ENCODE measurements around the gene RAB24.

RAB24 gene

DNA sequence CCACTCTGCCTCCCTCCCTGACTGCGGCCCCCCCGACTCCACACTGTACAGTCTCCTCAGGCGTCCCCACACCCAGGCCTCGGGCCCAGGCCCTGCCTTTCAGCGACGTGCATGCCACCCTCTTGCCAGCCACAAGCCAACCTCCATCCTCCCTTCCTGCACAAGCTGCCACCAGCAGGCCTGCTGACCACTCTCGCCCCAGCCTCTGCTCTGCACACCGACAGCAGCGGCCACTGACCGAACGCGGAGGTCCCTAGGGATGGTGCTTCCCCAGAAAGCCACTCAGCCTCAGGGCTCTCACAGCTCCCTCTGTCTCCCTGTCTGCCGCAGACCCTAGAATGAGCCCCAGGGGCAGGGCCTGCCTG lies 29.4 kb upstream of the RAB24 start:
- no peak for DNase-seq

DNA sequence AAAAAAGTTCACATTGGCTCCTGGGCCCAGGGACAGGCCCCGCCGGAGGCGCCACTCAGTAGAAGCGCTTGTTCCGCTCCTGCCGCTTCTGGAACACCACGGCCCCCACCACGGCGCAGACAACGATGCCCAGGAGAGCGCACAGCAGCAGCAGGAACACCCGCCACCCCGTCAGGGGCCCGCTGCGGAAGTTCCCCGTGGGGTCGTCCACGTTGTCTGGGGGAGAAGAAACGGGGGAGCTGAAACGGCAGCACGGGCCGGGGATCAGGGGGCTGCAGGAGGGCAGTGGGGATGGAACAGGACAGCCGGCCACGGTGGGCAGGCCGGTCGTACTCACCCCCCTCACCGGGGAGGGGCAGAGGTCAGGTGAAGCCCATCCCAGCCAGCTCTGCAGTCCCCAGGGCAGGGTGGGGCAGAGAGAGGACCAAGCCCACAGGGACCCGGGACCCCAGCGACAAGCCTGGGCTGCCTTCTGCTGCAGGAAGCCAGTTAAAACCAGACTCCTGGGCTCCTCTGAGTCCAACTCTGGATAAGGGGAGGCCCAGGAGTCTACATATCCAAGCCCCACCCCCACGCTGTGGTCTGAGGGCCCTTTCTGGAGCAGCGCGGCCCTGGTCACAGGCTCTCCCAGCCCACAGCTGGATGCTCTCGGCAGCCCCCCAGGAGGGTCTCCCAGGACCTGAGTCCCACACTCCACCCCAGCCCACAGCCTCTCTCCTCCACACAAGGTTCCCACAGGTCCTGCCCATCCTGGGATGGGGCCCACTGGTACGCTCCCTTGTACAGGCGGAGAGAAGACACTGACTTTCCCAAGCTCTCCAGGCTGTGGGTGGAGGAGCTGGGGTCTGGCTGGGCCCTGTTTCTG lies 28.7 kb upstream of the RAB24 start:
- DNase-seq: no peak

DNA sequence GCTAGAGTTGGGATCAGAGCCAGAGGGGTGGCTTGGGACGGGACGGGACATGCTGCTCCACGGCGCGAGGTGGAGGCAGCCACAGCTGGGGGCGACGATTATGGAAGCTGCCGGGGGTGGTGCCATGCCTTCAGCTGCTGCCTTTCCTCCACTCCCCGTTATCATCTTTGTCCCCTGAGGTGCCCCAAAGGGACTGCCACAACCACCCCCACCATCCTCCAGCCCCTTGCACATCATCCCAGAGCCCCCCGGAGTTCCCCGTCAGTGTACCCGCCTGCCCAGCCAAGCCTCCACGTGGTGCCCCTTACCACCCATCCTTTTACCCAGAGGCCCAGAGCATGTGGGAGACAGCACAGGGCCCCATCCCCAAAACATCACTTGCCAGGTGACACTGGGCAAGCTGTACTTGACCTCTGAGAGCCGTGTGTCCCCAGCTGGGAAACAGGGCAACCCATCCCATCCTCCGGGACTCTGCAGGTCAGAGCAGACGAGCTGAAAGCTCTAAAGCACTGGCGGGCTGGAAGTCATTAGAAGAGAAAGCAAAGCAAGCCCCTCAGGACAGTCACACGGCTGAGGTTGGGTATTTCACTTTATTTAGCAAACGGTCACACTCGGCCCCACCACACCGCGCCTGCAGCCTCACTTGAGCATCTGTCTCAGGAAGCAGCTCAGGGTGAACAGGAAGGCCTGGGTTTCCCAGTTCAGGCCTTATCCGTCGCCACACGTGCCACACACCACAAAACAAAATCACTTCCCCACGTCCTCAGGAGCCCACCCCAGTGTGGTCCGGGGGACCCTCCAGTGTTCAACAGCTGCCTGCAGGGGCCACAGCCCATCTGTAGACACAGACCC lies 27.7 kb upstream of the RAB24 start:
- DNase-seq: no peak

DNA sequence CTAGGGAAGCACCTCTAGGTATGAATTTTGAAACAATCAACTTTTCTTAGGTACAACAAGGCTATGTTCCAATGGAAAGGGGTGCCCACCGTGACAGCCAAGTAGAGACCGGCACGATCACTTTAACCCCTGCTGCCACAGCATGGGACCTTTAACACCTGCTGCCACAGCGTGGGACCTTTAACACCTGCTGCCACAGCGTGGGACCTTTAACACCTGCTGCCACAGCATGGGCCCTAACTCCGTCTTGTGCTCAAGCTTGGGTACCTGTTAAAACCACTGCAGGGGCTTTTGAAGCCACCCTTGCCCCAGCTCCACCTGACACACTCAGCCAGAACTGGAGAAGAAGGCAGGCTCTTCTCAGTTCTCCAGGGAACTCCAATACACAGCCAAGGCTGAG lies 26.4 kb upstream of the RAB24 start:
- DNase-seq: no peak

DNA sequence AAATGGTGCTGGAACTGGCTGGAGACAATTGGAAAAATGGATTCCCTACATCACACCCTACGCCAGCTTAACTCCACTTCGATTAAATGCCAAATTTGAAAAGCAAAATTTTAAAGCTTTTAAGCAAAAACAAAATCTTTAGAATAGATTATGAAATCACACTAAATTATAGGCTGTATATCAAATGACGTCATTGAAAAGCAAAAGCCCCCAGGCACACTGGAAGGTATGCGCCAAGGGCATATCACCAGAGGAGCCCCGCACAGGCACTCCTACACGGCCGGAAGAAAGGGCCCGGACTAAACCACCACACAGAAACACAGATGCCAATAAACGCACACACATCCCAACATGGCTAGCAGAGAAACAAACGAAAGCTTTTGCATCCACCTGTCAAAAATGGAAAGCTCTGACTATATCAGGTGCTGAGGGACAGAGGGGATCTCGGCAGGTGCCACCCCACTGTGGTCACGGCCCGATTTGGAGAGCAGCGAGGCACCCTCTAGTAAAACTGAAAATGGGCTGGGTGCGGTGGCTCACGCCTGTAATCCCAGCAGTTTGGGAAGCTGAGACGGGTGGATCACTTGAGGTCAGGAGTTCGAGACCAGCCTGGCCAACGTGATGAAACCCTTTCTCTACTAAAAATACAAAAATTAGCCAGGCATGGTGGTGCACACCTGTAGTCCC lies 25.2 kb upstream of the RAB24 start:
- DNase-seq: no peak

DNA sequence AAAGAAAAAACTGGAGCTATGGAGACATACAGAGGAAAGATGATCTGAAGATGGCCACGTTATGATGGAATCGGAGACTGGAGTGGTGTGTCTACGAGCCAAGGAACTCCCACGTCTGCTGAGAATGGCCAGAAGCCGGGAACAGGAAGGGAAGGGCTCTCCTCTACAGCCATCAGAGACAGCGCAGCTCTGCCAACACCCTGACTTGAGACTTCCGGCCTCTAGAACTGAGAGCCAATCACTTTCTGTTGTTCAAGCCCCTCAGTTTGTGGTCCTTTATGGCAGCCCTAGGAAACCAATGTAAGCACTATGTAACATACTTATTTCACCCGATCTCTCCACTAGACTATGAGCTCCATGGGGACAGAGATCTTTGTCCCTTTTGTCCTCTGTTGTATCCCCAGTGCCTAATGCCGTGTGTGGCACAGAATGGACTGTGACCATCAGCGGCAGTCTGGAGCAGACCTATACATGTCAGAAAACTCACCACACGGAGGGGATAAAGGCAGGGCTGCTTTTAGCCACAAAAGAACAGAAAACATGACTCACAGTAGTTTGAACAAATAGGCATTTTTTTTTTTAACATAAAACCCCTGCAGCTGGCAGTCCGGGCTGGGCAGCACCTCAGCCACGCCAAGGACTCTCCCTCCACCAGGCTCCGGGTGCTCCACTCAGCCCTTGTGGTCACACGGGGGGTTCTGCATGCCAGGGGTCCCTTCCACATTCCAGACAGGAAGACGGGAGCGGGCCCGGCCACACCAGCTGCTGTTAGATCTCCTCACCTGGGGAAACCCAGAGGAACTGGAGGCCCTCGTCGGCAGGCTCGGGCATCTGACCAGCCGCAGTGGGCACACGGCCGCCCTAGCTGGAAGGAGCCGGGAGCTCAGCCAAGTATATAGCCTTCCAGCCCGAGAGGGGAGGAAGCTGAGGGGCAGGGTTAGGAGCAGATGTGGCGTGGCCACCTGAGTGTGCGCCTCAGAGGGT lies 24.3 kb upstream of the RAB24 start:
- DNase-seq: no peak

DNA sequence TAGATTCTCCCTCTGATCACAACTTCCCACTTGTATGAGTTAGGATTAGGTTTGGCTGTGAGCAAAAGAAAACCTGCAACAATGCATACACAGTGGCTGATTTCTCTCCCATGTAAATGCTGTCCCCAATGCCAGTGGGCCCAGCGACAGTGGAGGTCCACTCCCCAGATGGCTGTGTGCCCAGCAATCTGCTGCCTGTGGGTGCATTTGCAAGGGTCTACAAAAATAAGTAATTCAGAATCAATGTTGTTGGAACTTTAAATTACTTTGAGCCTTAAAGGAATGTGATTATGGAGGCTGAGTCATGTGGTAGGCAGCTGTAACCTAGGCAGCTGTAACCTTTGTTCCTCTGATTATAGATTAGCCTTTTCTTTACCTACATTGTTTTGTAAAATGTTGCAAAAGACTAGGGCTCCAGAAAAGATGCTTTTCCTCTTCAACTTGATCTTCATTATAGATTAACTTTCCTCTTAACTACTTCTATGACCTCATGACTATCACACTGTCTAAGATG lies 22.4 kb upstream of the RAB24 start:
- DNase-seq: no peak

DNA sequence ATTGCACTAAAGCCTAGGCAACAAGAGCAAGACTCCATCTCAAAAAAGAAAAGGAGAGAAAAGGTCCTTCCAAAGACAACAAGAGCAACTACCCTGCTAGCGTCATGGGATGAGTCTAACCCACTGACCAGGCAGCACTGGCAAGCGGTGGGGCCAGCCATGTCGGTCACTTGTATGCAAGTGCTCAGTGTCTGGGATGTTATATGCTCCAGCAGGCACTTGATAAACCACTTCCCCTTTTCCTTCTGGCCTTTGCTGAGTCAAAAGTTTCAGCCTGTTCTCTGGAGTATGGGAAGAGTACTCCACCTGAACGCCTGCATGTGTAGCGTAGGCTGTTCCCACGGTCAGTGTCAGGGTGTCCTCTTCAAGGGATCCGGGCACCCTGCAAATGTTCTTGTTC lies 17.4 kb upstream of the RAB24 start:
- no peak for DNase-seq

DNA sequence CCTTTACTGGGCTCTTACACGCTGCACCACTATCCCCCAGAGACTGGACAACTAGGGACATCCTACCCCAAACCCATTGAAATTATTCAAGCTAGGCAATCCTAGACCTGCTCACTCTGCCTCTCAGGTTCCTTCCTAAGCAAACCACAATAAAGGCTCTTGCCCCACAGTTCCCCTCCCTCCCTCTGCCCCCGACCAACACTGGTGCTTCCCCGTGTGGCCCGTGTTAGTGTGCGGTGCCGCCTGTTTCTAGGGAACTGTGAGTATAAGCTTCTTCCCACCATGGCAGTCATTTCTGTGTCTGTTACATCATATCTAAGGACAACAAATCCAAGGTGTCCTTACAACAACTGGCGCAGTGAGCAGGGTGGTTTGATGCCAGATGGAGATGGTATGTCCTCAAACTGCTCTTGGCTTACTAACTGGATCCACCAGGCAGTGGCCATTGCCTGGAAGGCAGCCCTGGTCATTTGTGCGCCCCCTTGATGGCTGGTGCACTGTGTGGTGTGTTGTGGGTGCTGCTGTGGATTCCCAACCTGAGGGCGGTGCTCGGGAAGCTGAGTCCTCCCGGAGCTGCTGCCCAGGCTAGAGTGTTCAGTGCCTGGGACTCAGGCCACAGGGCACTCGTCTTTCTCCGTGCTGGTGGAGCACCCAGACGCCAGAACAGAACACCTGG lies 16.5 kb upstream of the RAB24 start:
- DNase-seq: no peak

DNA sequence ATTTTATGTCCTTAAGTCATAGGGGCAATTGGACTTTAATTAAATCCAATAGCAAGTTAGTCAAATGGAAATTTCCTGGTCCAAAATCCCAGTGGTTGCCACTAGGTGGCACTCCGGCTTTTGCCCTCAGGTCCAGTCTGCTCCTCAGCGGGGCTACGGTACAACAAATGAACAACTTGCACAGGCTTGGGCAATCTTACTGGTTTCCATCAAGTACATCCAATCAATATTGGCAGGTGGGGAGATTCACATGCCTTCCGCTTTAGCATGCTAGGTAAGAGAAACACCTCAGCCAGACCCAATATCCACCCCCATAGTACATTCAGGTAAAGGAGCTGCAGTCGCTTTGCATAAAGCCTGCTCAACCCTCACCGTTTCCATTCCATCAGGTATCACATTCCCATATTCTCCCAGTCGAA lies 14.4 kb upstream of the RAB24 start:
- peak; percentile 71 for DNase-seq

DNA sequence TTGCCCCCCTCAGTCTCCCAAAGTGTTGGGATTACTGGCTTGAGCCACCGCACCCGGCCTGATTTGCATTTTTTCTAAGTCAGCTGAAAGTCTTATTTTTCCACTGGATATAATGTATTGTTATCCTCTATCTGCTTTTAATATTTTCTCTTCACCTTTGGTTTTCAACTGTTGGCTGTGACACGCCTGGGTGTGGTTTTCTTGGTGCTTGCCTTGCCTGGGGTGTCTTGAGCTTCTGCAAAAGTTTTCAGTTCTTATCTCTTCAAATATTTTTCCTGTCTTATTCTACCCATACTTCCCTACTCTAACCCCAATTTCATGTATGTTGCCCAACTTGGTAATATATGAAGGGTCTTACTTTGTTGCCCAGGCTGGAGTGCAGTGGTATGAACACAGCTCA lies 12.5 kb upstream of the RAB24 start:
- no peak for DNase-seq

DNA sequence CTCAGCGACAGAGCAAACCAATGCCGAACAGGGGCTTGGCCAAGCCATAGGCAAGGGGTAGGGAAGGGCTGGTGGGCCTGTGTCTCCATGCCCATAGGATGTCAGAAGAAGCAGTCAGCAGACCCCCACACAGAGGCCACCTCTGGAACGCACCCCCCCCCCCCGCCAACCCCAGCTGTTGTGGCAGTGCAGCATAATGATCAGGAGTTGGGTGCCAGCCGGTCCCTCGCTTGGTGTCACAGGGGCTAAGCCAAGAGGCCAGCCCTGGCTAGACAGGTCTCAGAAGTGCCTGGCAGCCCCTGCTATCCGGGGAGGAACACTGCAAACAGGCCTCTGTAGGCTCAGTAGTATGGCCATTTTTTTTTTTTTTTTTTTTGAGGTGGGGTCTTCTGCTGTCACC lies 11.9 kb upstream of the RAB24 start:
- no peak for DNase-seq

DNA sequence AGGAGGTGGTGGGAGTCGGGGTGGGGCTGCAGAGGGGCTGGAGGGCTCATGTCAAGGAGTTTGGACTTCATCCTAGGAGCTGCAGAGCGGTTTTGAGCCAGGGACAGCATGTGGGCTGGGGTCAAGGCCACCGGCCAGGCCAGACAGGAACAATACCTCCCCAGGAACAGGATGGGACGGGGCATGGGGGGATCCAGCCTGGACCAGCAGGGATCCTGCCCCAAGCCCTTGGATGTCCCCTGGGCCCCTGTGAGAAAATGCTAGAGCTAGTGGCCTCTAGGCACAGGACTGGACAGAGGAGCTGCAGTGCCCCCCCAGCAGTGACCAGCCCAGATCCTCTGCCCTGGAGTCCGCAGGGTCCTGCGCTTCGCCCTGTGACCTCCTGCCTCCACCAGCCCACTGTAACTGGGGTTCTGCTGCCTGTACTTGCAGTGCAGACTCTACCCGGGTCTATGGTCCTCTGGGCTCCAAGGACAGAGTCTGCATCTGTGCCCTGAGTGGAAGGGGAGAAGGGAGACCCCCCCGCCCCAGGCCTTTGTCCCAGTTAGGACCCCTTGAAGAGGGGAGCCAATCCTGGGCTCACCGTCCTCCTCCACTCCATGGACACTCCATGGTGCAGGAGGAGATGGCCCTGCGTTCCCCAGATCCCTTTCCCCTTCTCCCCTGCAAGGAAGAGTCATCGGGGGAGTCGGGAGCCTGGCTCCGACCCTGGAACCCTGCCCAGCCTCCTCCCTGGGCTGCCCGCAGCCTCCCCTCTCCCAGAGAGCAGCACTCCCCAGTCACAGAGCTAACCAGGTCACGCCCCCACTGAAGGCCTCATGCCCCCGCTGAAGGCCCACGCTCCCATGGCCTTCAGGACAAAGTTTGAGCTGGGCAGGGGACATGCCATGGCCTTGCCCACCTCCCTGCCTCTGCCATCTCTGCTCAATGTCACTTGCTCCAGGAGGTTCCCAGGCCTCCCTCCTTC lies 11.1 kb upstream of the RAB24 start:
- no peak for DNase-seq

DNA sequence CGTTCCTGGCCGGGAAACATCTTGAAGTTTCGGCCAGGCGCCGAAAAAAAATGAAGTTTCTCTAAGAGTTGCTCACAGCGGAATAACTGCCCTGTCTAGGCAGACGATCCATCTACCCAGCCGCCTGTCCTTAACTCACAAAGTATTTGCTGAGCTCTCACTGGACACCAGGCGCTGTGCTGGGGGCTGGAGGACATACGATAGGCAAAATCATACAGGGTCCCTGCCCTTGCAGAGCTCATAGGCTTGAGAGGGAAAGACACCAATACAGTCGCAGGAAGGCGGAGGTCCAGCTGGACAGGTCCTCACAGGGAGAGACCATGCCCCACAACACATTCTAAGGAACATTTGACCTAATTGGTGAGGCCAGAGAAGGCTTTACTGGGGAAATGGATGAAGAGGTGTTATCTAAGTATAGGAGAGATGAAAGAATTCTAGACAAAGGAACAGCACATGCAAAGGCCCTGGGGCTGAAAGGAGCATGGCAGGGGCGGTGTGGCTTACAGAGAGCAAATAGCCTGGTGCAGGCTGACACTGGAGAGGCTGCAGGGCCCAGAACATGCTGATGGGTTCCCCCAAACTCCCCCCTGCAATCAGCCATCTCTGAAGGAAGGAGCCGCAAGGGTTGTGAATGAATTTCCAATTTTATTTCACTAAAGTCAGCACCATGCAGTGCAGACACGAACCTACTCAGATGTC lies 10.2 kb upstream of the RAB24 start:
- no peak for DNase-seq

DNA sequence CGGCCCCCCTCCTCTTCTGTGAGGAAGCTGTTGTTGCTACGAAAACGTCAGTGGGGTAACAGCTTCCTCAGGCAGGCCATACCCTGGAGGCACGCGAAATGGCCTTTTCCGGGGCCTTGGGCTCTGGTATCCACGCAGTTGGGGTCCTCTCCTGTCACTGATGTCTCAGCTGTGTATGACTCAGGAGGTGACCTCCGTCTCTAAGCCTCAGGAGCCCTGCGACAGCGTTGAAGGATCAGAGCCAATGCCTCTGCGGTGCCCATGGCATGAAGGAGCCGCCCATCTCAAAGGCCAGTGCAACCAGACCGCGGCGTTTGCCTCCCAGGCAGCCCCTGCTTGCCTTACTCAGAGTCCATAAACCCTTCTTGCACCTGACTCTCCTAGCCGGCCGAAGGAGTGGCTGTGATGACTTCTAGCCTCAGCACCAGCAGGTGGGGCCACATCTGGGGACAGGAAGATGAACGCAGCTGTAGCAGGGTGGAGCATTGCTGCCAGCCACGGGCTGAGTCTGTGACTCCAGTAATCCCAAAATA lies 9.2 kb upstream of the RAB24 start:
- no peak for DNase-seq

DNA sequence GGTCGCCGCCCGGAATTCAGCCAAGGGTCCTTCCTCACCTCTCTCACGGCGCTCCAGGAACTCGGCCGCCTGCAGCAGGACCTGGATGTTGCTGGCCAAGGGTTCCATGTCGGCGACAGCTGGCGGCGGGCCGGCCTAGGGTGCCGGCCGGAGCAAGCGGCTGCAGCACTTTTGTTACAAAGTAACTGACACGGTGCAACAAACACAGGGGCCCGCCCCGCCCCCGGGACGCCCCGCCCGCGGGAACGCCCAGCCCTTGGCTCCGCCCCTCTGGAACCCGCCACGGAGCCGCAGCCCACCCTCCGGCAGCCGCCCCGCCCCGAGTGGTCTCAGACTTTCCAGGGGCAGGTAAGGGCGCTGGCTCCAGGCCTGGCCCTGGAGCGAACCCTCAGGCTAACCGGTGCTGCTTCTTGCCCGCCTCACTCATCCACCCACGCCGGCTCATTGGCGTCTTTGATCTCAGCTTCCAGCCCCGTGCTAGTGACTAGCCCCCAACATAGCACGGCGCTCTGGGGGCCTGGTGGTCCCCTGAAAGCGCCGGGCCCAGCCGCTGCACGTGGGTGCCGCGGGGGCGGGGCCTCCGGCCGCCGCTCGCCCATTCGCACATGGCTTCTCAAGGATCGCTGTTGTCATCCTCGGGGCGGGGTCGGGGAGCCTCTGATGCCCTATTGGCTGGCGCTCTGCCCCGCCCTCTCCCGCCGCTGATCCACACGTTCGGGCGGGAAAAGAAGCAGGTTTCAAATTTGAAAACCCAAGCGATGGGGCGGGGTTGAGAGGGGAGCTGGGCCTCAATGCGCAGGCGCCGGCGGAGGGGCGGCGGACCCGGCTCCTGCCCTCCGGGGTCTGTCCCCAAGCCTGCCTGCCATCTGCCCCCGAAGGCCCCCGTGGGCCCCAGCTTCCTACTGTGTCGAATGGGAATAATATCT lies 8.5 kb upstream of the RAB24 start, which contains the start of gene MXD3:
MXD3 (minus strand) TSS at position 176 of the 926 bp plus-strand sequence; CDS start at position 108, 68 bp downstream.
- DNase-seq: peak; percentile 95

DNA sequence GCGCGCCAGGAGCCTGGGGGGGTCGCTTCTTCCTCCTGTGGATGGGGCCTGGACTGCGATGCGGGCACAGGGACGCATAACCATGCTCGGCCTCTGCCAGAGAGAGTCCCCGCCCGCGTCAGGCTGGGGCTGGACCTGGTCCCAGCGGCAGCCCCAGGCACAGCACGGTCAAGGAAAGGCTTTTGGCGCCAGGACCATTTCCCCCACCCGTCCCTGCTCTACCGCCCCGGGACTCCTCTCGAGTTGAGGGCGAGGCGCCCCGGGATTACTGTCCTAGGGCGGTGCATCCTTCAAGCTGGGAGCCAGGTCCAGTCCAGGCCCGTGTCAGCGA lies 7.8 kb upstream of the RAB24 start:
- no peak for DNase-seq

DNA sequence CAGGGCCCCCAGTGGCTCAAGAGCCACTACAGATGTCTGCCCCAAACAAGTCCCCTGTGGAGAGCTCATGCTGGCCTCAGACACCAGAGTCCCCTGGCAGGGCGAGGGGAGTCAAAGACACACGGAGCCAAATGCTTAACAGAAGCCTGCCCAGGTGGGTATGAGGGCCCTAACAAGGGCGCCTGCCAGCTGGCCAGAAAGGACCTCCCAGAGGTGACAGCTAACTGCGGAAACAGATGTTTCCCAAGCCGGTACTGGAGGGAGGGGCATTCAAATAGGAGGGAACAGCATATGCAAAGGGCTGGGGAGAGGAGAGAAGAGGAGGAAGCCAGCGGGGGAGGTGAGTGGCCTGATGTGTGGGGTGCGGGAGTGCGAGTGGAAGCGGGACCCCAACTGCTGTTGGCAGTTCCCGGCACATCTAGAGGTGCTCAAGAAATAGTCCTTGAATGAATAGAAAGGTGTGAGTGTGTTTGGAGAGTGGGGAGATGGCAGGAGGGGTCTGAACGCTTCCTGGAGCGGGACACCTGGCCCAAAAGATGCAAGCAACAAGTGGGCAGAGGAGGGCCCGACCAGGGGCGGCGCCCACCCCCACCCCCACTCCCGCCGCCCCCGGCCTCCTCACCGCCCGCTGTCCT lies 7.4 kb upstream of the RAB24 start:
- DNase-seq: no peak
